Breast epithelium (tissue), 4 donors: Measurements from ENCODE around the gene MYH6. TPM values are rescaled to one million over a fixed set of nuclear protein-coding genes. Genes with fewer than 3 reads are reported as not detected.

Source experiments
- DNase-seq, 2 donors: peaks; one replicate each; pipeline ENCODE4 v3.0.0-alpha.2; 2019; ENCODE audit warnings: low spot score in 2 of 2
- H3K27ac ChIP-seq, 2 donors: fragments of 200-600 bp; sonication (generic) in 1 of 2; one replicate each; pipeline ENCODE4 v1.5.1; 2016 to 2019; ENCODE audit warnings: mild to moderate bottlenecking in 1 of 2
- H3K27me3 ChIP-seq, 2 donors: fragments of 200-600 bp; sonication (generic) in 1 of 2; one replicate each; pipeline versions ENCODE4 v1.5.1 to v1.6.0; 2017 to 2019; ENCODE audit warnings: control low read depth in 1 of 2, mild to moderate bottlenecking in 1 of 2
- H3K36me3 ChIP-seq: fragments of 200-600 bp; one replicate; pipeline ENCODE4 v1.5.1; 2019
- H3K4me1 ChIP-seq, 2 donors: fragments of 200-600 bp; sonication (generic); one replicate each; pipeline ENCODE4 v1.5.1; 2016 to 2019; ENCODE audit warnings: control low read depth in 1 of 2
- H3K4me3 ChIP-seq, 3 donors: fragments of 200-600 bp; sonication (generic); 1 replicate in 2 of 3; 2 replicates in 1 of 3; pipeline ENCODE4 v1.5.1; 2016 to 2019; ENCODE audit warnings: mild to moderate bottlenecking in 3 of 3, moderate library complexity in 2 of 3
- H3K9me3 ChIP-seq, 2 donors: fragments of 200-600 bp; sonication (generic) in 1 of 2; one replicate each; pipeline ENCODE4 v1.5.1; 2016 to 2019; ENCODE audit warnings: control low read depth in 1 of 2
- CTCF ChIP-seq, 3 donors: fragments of 450-650 bp; IDR thresholded peaks; one replicate each; pipeline ENCODE4 v1.5.1; 2016 to 2017; ENCODE audit warnings: antibody characterized with exemption in 3 of 3, mild to moderate bottlenecking in 3 of 3, moderate library complexity in 3 of 3
- POLR2A ChIP-seq: fragments of 450-650 bp; IDR thresholded peaks from one replicate; pipeline ENCODE4 v1.6.1; 2016; ENCODE audit warnings: antibody characterized with exemption, mild to moderate bottlenecking, moderate library complexity
- POLR2AphosphoS5 ChIP-seq, 3 donors: sonication (generic); formaldehyde crosslinking; IDR thresholded peaks; one replicate each; pipeline ENCODE4 v1.6.1; 2017; ENCODE audit warnings: antibody characterized with exemption in 3 of 3
- intact Hi-C: fragments of 100-400 bp; cut with DNase I; formaldehyde crosslinking; loops from one replicate; pipeline ENCODE4 v1.15.1; 2023; ENCODE audit warnings: low total_unique reads
- total RNA-seq, 3 donors: library from RNA; depleted of rRNA; stranded (reverse); fragments of >200 nt; gene quantifications; one replicate each; pipeline ENCODE4 v1.1.0, GENCODE V29; 2016

MYH6 gene
- total RNA-seq, 3 donors from 2014 or later: not detected

- no peak for DNase-seq
- no peaks in the 10 kb centered on the region for H3K4me1 ChIP-seq
- H3K4me3 ChIP-seq: no peak overlapping the region
- H3K36me3 ChIP-seq: no peaks in the 10 kb centered on the region
- no peak overlapping the region for H3K27ac ChIP-seq
- intact Hi-C loops: no loop called here
- TF ChIP-seq POLR2A (no peak), CTCF (IDR thresholded peaks at IDR 0.05) (no peak), POLR2AphosphoS5 (IDR thresholded peaks at IDR 0.05) (no peak)
- H3K9me3 ChIP-seq: no peaks in the 10 kb centered on the region
- H3K27me3 ChIP-seq: no peaks in the 10 kb centered on the region
Observed at GRCh38 chr14:23385244-23385641, 22.8 kb downstream of the MYH6 start.

- H3K4me1 ChIP-seq: no peaks in the 10 kb centered on the region
- H3K36me3 ChIP-seq: no peaks in the 10 kb centered on the region
- H3K9me3 ChIP-seq: no peaks in the 10 kb centered on the region
- no peaks in the 10 kb centered on the region for H3K27me3 ChIP-seq
- DNase-seq: no peak
- TF ChIP-seq CTCF (IDR thresholded peaks at IDR 0.05) (no peak), POLR2AphosphoS5 (IDR thresholded peaks at IDR 0.05) (no peak), POLR2A (no peak)
- intact Hi-C loops: no loop called here
- no peak overlapping the region for H3K27ac ChIP-seq
- no peak overlapping the region for H3K4me3 ChIP-seq
Observed at GRCh38 chr14:23384364-23385080, 23.6 kb downstream of the MYH6 start.

- TF ChIP-seq CTCF (IDR thresholded peaks at IDR 0.05) (no peak), POLR2A (no peak), POLR2AphosphoS5 (IDR thresholded peaks at IDR 0.05) (no peak)
- Histone ChIP-seq H3K27ac (no peak overlapping the region), H3K27me3 (no peaks in the 10 kb centered on the region), H3K4me3 (no peak overlapping the region), H3K4me1 (no peaks in the 10 kb centered on the region), H3K9me3 (no peaks in the 10 kb centered on the region), H3K36me3 (no peaks in the 10 kb centered on the region)
- intact Hi-C loops: no loop called here
- no peak for DNase-seq
Observed at GRCh38 chr14:23382731-23383440, 25.2 kb downstream of the MYH6 start.

- intact Hi-C loops: no loop called here
- DNase-seq: no peak
Observed at GRCh38 chr14:23382276-23382675, 25.8 kb downstream of the MYH6 start.

More at GRCh38 chr14:23382276-23382675, 25.8 kb downstream of the MYH6 start:
- no peaks in the 10 kb centered on the region for H3K27me3 ChIP-seq
- H3K27ac ChIP-seq: no peak overlapping the region
- H3K4me1 ChIP-seq: no peaks in the 10 kb centered on the region
- no peaks in the 10 kb centered on the region for H3K36me3 ChIP-seq
- H3K9me3 ChIP-seq: no peaks in the 10 kb centered on the region
- TF ChIP-seq POLR2A (no peak), CTCF (IDR thresholded peaks at IDR 0.05) (no peak), POLR2AphosphoS5 (IDR thresholded peaks at IDR 0.05) (no peak)
- H3K4me3 ChIP-seq: no peak overlapping the region
